ENCODE data around the gene ARHGAP28. TPM values are rescaled to one million over a fixed set of nuclear protein-coding genes. Genes with fewer than 3 reads are reported as not detected.
A peak's percentile ranks its signal among the peaks of the same experiment; 100 is the strongest.

The ARHGAP28 gene
- 100 to 1,000 TPM; 110 to 133 TPM for total RNA-seq
- 41.9 TPM for polyA plus RNA-seq (2013, experiment 1 of 2)
- polyA plus RNA-seq (2013, experiment 2 of 2) = 49.8 TPM
- long read RNA-seq, experiment 1, transcript ARHGAP28-203 (18 exons, 2,295 nt) = major isoform, 9 of 44 reads
- long read RNA-seq, experiment 1, partial matches to known transcripts = 6 of 44 reads
- long read RNA-seq, experiment 1, other reads (novel, unspliced or antisense) = 29 of 44 reads
- long read RNA-seq, experiment 2, full-length matches to known transcripts = 100 of 169 reads
- long read RNA-seq, experiment 2, partial matches to known transcripts = 24 of 169 reads
- long read RNA-seq, experiment 2, other reads (novel, unspliced or antisense) = 45 of 169 reads
- long read RNA-seq, experiment 3, full-length matches to known transcripts = 110 of 384 reads
- long read RNA-seq, experiment 3, partial matches to known transcripts = 57 of 384 reads
- long read RNA-seq, experiment 3, other reads (novel, unspliced or antisense) = 217 of 384 reads
- long read RNA-seq, experiment 4 = 0 reads

GRCh38 chr18:6729247-6730091 is at the start of gene ARHGAP28:
TSS of gene ARHGAP28 (plus strand) at chr18:6729716. CDS start at chr18:6729822, 106 bp downstream.
- peak; percentile 96 for DNase-seq
- peaks cover 5% of the 10 kb centered on the region for H3K4me1 ChIP-seq (ENCODE audit: control insufficient read depth, insufficient read depth, low read length)
- H3K36me3 Mint-ChIP-seq (ENCODE audit: low read depth) = no peaks in the 10 kb centered on the region
- 0 to 1% methylated on average over 22 to 91 of the region's 96 CpGs for WGBS, 2 experiments (ENCODE audit: insufficient coverage in 1 of 2, insufficient read length in 1 of 2)
- H3K27ac Mint-ChIP-seq = peak within 1 kb of the TSS; percentile 99
- H3K9me3 Mint-ChIP-seq = no peaks in the 10 kb centered on the region
- H3K36me3 ChIP-seq (ENCODE audit: control insufficient read depth, insufficient read depth, low read length) = no peaks in the 10 kb centered on the region
- peak within 1 kb of the TSS; percentile 84 for H3K9ac ChIP-seq (ENCODE audit: extremely low read depth, low read length, poor library complexity, severe bottlenecking)
- no peaks in the 10 kb centered on the region for H3K9me3 ChIP-seq (ENCODE audit: control insufficient read depth, low read length)
- H3K27me3 ChIP-seq (ENCODE audit: control insufficient read depth, insufficient read depth, low read length, poor library complexity, severe bottlenecking) = no peaks in the 10 kb centered on the region
- TF ChIP-seq CTCF (conservative IDR thresholded peaks at IDR 0.05) = peak; percentile 56
- no peaks in the 10 kb centered on the region for H3K27me3 Mint-ChIP-seq (ENCODE audit: insufficient read depth)
- H3K4me3 Mint-ChIP-seq = peak within 1 kb of the TSS; percentile 80
- peak within 1 kb of the TSS; percentile 96 for H3K27ac ChIP-seq (ENCODE audit: low read depth, low read length)
- peaks cover 49% of the 10 kb centered on the region for H3K4me1 Mint-ChIP-seq
- peak within 1 kb of the TSS; percentile 92 for H3K4me3 ChIP-seq (ENCODE audit: low read length)

GRCh38 chr18:6681331-6681875 is 48.1 kb upstream of the ARHGAP28 start:
- Mint-ChIP-seq H3K27ac (no peak overlapping the region), H3K4me1 (peaks cover 6% of the 10 kb centered on the region), H3K27me3 (ENCODE audit: insufficient read depth) (no peaks in the 10 kb centered on the region), H3K9me3 (no peaks in the 10 kb centered on the region), H3K4me3 (no peak overlapping the region), H3K36me3 (ENCODE audit: low read depth) (no peaks in the 10 kb centered on the region)
- no peak overlapping the region for H3K4me3 ChIP-seq (ENCODE audit: low read length)
- no peaks in the 10 kb centered on the region for H3K4me1 ChIP-seq (ENCODE audit: control insufficient read depth, insufficient read depth, low read length)
- no peak for DNase-seq
- no peak overlapping the region for H3K27ac ChIP-seq (ENCODE audit: low read depth, low read length)
- no peaks in the 10 kb centered on the region for H3K27me3 ChIP-seq (ENCODE audit: control insufficient read depth, insufficient read depth, low read length, poor library complexity, severe bottlenecking)
- WGBS, 2 experiments (ENCODE audit: insufficient coverage in 1 of 2, insufficient read length in 1 of 2) = 100% methylated on average over 1 of the region's 1 CpG; no CpG with 5 or more reads in 1 of the 2 experiments
- H3K9ac ChIP-seq (ENCODE audit: extremely low read depth, low read length, poor library complexity, severe bottlenecking) = no peak overlapping the region
- no peak for TF ChIP-seq CTCF (conservative IDR thresholded peaks at IDR 0.05)
- no peaks in the 10 kb centered on the region for H3K9me3 ChIP-seq (ENCODE audit: control insufficient read depth, low read length)
- no peaks in the 10 kb centered on the region for H3K36me3 ChIP-seq (ENCODE audit: control insufficient read depth, insufficient read depth, low read length)

- 93 to 94% methylated on average over 12 to 14 of the region's 14 CpGs for WGBS, 2 experiments (ENCODE audit: insufficient coverage in 1 of 2, insufficient read length in 1 of 2)
- no peaks in the 10 kb centered on the region for H3K36me3 Mint-ChIP-seq (ENCODE audit: low read depth)
- Histone ChIP-seq H3K4me1 (ENCODE audit: control insufficient read depth, insufficient read depth, low read length) (no peaks in the 10 kb centered on the region), H3K27ac (ENCODE audit: low read depth, low read length) (no peak overlapping the region), H3K36me3 (ENCODE audit: control insufficient read depth, insufficient read depth, low read length) (no peaks in the 10 kb centered on the region), H3K4me3 (ENCODE audit: low read length) (no peak overlapping the region), H3K9ac (ENCODE audit: extremely low read depth, low read length, poor library complexity, severe bottlenecking) (no peak overlapping the region), H3K27me3 (ENCODE audit: control insufficient read depth, insufficient read depth, low read length, poor library complexity, severe bottlenecking) (no peaks in the 10 kb centered on the region), H3K9me3 (ENCODE audit: control insufficient read depth, low read length) (no peaks in the 10 kb centered on the region)
- H3K4me3 Mint-ChIP-seq = no peak overlapping the region
- no peak overlapping the region for H3K27ac Mint-ChIP-seq
- DNase-seq = no peak
- no peaks in the 10 kb centered on the region for H3K27me3 Mint-ChIP-seq (ENCODE audit: insufficient read depth)
- H3K4me1 Mint-ChIP-seq = peaks cover 6% of the 10 kb centered on the region
- H3K9me3 Mint-ChIP-seq = no peaks in the 10 kb centered on the region
- TF ChIP-seq CTCF (conservative IDR thresholded peaks at IDR 0.05) = no peak
These were observed 46.9 kb upstream of the ARHGAP28 start for GRCh38 chr18:6682437-6683111.
